ENCODE measurements around the gene ALG9. TPM values are rescaled to one million over a fixed set of nuclear protein-coding genes. Genes with fewer than 3 reads are reported as not detected.

ALG9 gene
- polyA plus RNA-seq, 3 donors: 7.4 to 7.9 (median 7.8) TPM

- Histone ChIP-seq H3K27ac (ENCODE audit: low read depth in 1 of 2, low read length in 2 of 2) (no peak overlapping the region), H2AFZ (ENCODE audit: insufficient read depth, low read depth, low read length, poor library complexity, severe bottlenecking) (no peak overlapping the region), H4K20me1 (ENCODE audit: insufficient read depth, low read length) (no peaks in the 10 kb centered on the region), H3K36me3 (replicated peaks in 1 of 2; ENCODE audit: control insufficient read depth in 1 of 2, insufficient read depth in 2 of 2, low read length in 2 of 2) (peaks cover 5 to 22% of the 10 kb centered on the region in 2 donors), H3K4me1 (ENCODE audit: control insufficient read depth in 1 of 2, insufficient read depth in 2 of 2, low read length in 2 of 2) (peaks cover 0 to 4% of the 10 kb centered on the region in 2 donors), H3K9me3 (replicated peaks in 1 of 2; ENCODE audit: control insufficient read depth in 1 of 2, insufficient read depth in 1 of 2, low read length in 2 of 2) (no peaks in the 10 kb centered on the region), H3K27me3 (ENCODE audit: control insufficient read depth in 2 of 2, insufficient read depth in 2 of 2, low read length in 2 of 2) (no peaks in the 10 kb centered on the region), H3K79me2 (ENCODE audit: insufficient read depth, low read length) (no peaks in the 10 kb centered on the region), H3K4me3 (replicated peaks in 1 of 3; ENCODE audit: low read depth in 2 of 3, low read length in 3 of 3) (no peak overlapping the region), H3K9ac (ENCODE audit: insufficient read depth, low read length, poor library complexity, severe bottlenecking) (no peak overlapping the region), H3K4me2 (replicated peaks; ENCODE audit: extremely low read depth, low read length, poor library complexity, severe bottlenecking) (no peak overlapping the region)
- H3K27me3 Mint-ChIP-seq (ENCODE audit: low read depth in 3 of 3): no peaks in the 10 kb centered on the region
- no peak for DNase-seq
- intact Hi-C loops (cut with micrococcal nuclease): no loop called here
- no peak for TF ChIP-seq CTCF (IDR thresholded peaks at IDR 0.05)
- H3K4me1 Mint-ChIP-seq: peaks cover 7% of the 10 kb centered on the region
- no peaks in the 10 kb centered on the region for H3K9me3 Mint-ChIP-seq
- peaks cover 10 to 33% of the 10 kb centered on the region in 2 donors for H3K36me3 Mint-ChIP-seq
- H3K4me3 Mint-ChIP-seq: no peak overlapping the region
- no peak overlapping the region for H3K27ac Mint-ChIP-seq
- no CpG with 5 or more reads among the region's 1 CpG for WGBS (ENCODE audit: insufficient coverage)
These were observed 55.9 kb downstream of the ALG9 start for GRCh38 chr11:111815489-111815888.

GRCh38 chr11:111814557-111815320, 56.6 kb downstream of the ALG9 start:
- Mint-ChIP-seq H3K4me3 (no peak overlapping the region), H3K27me3 (ENCODE audit: low read depth in 3 of 3) (no peaks in the 10 kb centered on the region), H3K36me3 (peaks cover 10 to 33% of the 10 kb centered on the region in 2 donors), H3K9me3 (no peaks in the 10 kb centered on the region), H3K4me1 (peaks cover 7% of the 10 kb centered on the region), H3K27ac (no peak overlapping the region)
- DNase-seq: no peak
- H3K27me3 ChIP-seq (ENCODE audit: control insufficient read depth in 2 of 2, insufficient read depth in 2 of 2, low read length in 2 of 2): no peaks in the 10 kb centered on the region
- no peak overlapping the region for H3K9ac ChIP-seq (ENCODE audit: insufficient read depth, low read length, poor library complexity, severe bottlenecking)
- TF ChIP-seq CTCF (IDR thresholded peaks at IDR 0.05): no peak
- no peak overlapping the region for H3K27ac ChIP-seq (ENCODE audit: low read depth in 1 of 2, low read length in 2 of 2)
- intact Hi-C loops (cut with micrococcal nuclease): no loop called here
- peaks cover 0 to 4% of the 10 kb centered on the region in 2 donors for H3K4me1 ChIP-seq (ENCODE audit: control insufficient read depth in 1 of 2, insufficient read depth in 2 of 2, low read length in 2 of 2)
- H3K4me3 ChIP-seq (replicated peaks in 1 of 3; ENCODE audit: low read depth in 2 of 3, low read length in 3 of 3): no peak overlapping the region
- H3K36me3 ChIP-seq (replicated peaks in 1 of 2; ENCODE audit: control insufficient read depth in 1 of 2, insufficient read depth in 2 of 2, low read length in 2 of 2): peaks cover 5 to 25% of the 10 kb centered on the region in 2 donors
- no peaks in the 10 kb centered on the region for H4K20me1 ChIP-seq (ENCODE audit: insufficient read depth, low read length)
- no peaks in the 10 kb centered on the region for H3K9me3 ChIP-seq (replicated peaks in 1 of 2; ENCODE audit: control insufficient read depth in 1 of 2, insufficient read depth in 1 of 2, low read length in 2 of 2)
- H3K4me2 ChIP-seq (replicated peaks; ENCODE audit: extremely low read depth, low read length, poor library complexity, severe bottlenecking): no peak overlapping the region
- 100% methylated on average over 6 of the region's 8 CpGs for WGBS (ENCODE audit: insufficient coverage)
- H3K79me2 ChIP-seq (ENCODE audit: insufficient read depth, low read length): no peaks in the 10 kb centered on the region
- H2AFZ ChIP-seq (ENCODE audit: insufficient read depth, low read depth, low read length, poor library complexity, severe bottlenecking): no peak overlapping the region
